ENCODE data around the gene ARHGAP9.

- TF ChIP-seq EP300 (IDR thresholded peaks at IDR 0.05) (no peak), CTCF (IDR thresholded peaks at IDR 0.05) (no peak), POLR2A (IDR thresholded peaks at IDR 0.05) (no peak), POLR2AphosphoS5 (IDR thresholded peaks at IDR 0.05) (no peak)
Observed at GRCh38 chr12:57512665-57513064, 33.0 kb upstream of the ARHGAP9 start.

All from stomach (tissue), 4 donors.